ENCODE results near the gene FOXA2. TPM values are rescaled to one million over a fixed set of nuclear protein-coding genes. Genes with fewer than 3 reads are reported as not detected.

FOXA2 gene
- not detected in 2 replicates for total RNA-seq

DNA sequence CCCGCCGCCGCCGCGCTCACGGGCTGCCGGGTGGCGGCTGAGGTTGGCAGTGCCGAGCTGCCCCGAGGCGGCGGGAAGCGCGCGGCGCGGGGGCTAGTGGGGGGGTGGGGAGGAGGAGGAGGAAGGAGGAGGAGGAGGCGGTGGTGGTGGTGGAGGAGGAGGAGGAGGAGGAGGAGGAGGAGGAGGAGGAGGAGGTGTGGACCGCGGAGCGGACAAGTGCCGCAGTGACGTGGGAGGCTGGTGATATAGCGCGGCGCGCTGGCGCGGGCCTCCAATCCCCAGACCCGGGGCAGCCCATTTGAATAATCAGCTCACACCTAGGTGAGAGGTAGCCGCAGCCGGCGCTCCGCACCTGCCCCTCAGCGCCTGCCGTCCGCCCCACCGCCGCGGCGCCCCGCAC is at the start of gene FOXA2:
TSS of gene FOXA2 (minus strand) at position 51 of the 400 bp plus-strand sequence. CDS start 294 bp downstream, outside the sequence.

